DOHH2 (cell line): ENCODE results near the gene GABBR1.

Experiments used
- H3F3A ChIP-seq: fragments of 200-600 bp; sonication (generic), shearing (Covaris generic); 2 replicates; pipeline ENCODE4 v1.6.0; 2016; ENCODE audit warnings: antibody characterized with exemption, mild to moderate bottlenecking; ENCODE audit not compliant: control insufficient read depth, insufficient read depth
- H3K27ac ChIP-seq: fragments of 200-600 bp; sonication (generic); 2 replicates; pipeline ENCODE4 v1.5.1; 2014; ENCODE audit warnings: low read depth, mild to moderate bottlenecking, low read length, moderate library complexity
- H3K27me3 ChIP-seq: fragments of 200-600 bp; sonication (generic); 2 replicates; pipeline ENCODE4 v1.6.1; 2014; ENCODE audit warnings: mild to moderate bottlenecking, low read length, mixed read lengths; ENCODE audit not compliant: control insufficient read depth
- H3K36me3 ChIP-seq: fragments of 200-600 bp; sonication (generic); 2 replicates; pipeline ENCODE4 v1.6.1; 2014; ENCODE audit warnings: mild to moderate bottlenecking, low read length, moderate library complexity, mixed read lengths; ENCODE audit not compliant: control insufficient read depth
- H3K4me1 ChIP-seq: fragments of 200-600 bp; sonication (generic); 2 replicates; pipeline ENCODE4 v1.6.1; 2014; ENCODE audit warnings: mild to moderate bottlenecking, low read length, mixed read lengths; ENCODE audit not compliant: control insufficient read depth
- H3K4me2 ChIP-seq: fragments of 200-600 bp; sonication (generic); 2 replicates; pipeline ENCODE4 v1.6.0; 2014; ENCODE audit warnings: mild to moderate bottlenecking, low read length, moderate library complexity
- H3K4me3 ChIP-seq: fragments of 200-600 bp; sonication (generic); 2 replicates; pipeline ENCODE4 v1.5.1; 2014; ENCODE audit warnings: mild to moderate bottlenecking, low read length, mixed read lengths
- H3K79me2 ChIP-seq: fragments of 200-600 bp; sonication (generic); 2 replicates; pipeline ENCODE4 v1.6.1; 2014; ENCODE audit warnings: mild to moderate bottlenecking, low read length, mixed read lengths; ENCODE audit not compliant: control insufficient read depth
- H3K9me2 ChIP-seq: fragments of 200-600 bp; sonication (generic); replicated peaks from 2 replicates; pipeline ENCODE4 v1.6.1; 2014; ENCODE audit warnings: mild to moderate bottlenecking, low read length, mixed read lengths; ENCODE audit not compliant: control insufficient read depth
- H3K9me3 ChIP-seq: fragments of 200-600 bp; sonication (generic); 2 replicates; pipeline ENCODE4 v1.6.1; 2014; ENCODE audit warnings: antibody characterized with exemption, low read length, mixed read lengths; ENCODE audit not compliant: control insufficient read depth, insufficient read depth
- H4K20me1 ChIP-seq: fragments of 200-600 bp; sonication (generic); 2 replicates; pipeline ENCODE4 v1.6.0; 2014; ENCODE audit warnings: low read depth, mild to moderate bottlenecking, antibody characterized with exemption, low read length, moderate library complexity; ENCODE audit not compliant: control insufficient read depth, insufficient read depth
- EZH2phosphoT487 ChIP-seq: fragments of 200-600 bp; sonication (generic); IDR thresholded peaks from 2 replicates; pipeline ENCODE4 v1.6.1; 2017; ENCODE audit warnings: borderline replicate concordance, mild to moderate bottlenecking, antibody characterized with exemption, low read length, moderate library complexity, mixed read lengths
- TF ChIP-seq, protein P1 (sequence below): fragments of 200-600 bp; sonication (generic); IDR thresholded peaks from one replicate; pipeline ENCODE4 v1.5.1; 2014; ENCODE audit warnings: antibody characterized with exemption, mild to moderate bottlenecking, low read depth, low read length; ENCODE audit not compliant: poor library complexity, severe bottlenecking

The GABBR1 gene

DNA sequence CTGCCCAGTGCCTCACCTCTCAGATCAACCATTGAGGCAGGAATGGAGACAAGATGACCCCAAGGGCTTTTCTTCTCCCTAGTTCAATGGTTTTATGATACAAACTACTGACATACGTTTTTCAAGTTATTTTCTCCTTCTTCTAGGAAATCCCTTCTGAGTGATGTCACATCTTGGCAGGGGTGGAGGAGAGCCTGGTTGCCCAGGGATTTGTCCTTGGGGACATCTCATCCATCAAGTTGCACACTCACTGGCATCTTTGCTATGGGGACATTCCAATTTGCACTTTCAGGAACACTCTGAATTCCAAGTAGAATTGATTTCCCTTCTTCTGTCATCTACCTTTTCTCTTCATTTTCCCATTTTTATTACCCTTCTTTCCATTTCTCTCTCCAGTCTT lies 38.0 kb upstream of the GABBR1 start:
- no peak for TF ChIP-seq EZH2phosphoT487
- TF ChIP-seq, protein P1, sequence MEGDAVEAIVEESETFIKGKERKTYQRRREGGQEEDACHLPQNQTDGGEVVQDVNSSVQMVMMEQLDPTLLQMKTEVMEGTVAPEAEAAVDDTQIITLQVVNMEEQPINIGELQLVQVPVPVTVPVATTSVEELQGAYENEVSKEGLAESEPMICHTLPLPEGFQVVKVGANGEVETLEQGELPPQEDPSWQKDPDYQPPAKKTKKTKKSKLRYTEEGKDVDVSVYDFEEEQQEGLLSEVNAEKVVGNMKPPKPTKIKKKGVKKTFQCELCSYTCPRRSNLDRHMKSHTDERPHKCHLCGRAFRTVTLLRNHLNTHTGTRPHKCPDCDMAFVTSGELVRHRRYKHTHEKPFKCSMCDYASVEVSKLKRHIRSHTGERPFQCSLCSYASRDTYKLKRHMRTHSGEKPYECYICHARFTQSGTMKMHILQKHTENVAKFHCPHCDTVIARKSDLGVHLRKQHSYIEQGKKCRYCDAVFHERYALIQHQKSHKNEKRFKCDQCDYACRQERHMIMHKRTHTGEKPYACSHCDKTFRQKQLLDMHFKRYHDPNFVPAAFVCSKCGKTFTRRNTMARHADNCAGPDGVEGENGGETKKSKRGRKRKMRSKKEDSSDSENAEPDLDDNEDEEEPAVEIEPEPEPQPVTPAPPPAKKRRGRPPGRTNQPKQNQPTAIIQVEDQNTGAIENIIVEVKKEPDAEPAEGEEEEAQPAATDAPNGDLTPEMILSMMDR = no peak
- H4K20me1 ChIP-seq = no peaks in the 10 kb centered on the region
- no peak overlapping the region for H3K27ac ChIP-seq
- H3K27me3 ChIP-seq = no peaks in the 10 kb centered on the region; the same call in 1 of the 2 replicates
- no peaks in the 10 kb centered on the region for H3K79me2 ChIP-seq
- no peak overlapping the region for H3K4me2 ChIP-seq
- H3F3A ChIP-seq = no peaks in the 10 kb centered on the region
- no peaks in the 10 kb centered on the region for H3K9me3 ChIP-seq
- no peak overlapping the region for H3K4me3 ChIP-seq
- H3K36me3 ChIP-seq = no peaks in the 10 kb centered on the region
- H3K4me1 ChIP-seq = no peaks in the 10 kb centered on the region
- no peaks in the 10 kb centered on the region for H3K9me2 ChIP-seq

- H3K9me2 ChIP-seq = no peaks in the 10 kb centered on the region
- no peak for TF ChIP-seq EZH2phosphoT487
- TF ChIP-seq, protein P1 = no peak
- H3K27me3 ChIP-seq = no peaks in the 10 kb centered on the region; the same call in 1 of the 2 replicates
- no peaks in the 10 kb centered on the region for H3F3A ChIP-seq
- no peak overlapping the region for H3K4me3 ChIP-seq
- no peak overlapping the region for H3K4me2 ChIP-seq
- no peaks in the 10 kb centered on the region for H3K4me1 ChIP-seq
- H3K36me3 ChIP-seq = no peaks in the 10 kb centered on the region
- H3K9me3 ChIP-seq = no peaks in the 10 kb centered on the region
- no peaks in the 10 kb centered on the region for H4K20me1 ChIP-seq
- H3K27ac ChIP-seq = no peak overlapping the region
- H3K79me2 ChIP-seq = no peaks in the 10 kb centered on the region
Observed at GRCh38 chr6:29667158-29667557, 34.2 kb upstream of the GABBR1 start.

- Histone ChIP-seq H3K9me2 (no peaks in the 10 kb centered on the region), H3K9me3 (no peaks in the 10 kb centered on the region), H3K27me3 (no peaks in the 10 kb centered on the region; the same call in 1 of the 2 replicates), H3K36me3 (no peaks in the 10 kb centered on the region), H3K4me1 (no peaks in the 10 kb centered on the region), H3K4me3 (no peak overlapping the region), H3K4me2 (no peak overlapping the region), H3K27ac (no peak overlapping the region), H3F3A (no peaks in the 10 kb centered on the region), H3K79me2 (no peaks in the 10 kb centered on the region), H4K20me1 (no peaks in the 10 kb centered on the region)
- no peak for TF ChIP-seq EZH2phosphoT487
- TF ChIP-seq, protein P1 = no peak
Observed at GRCh38 chr6:29666826-29667130, 33.8 kb upstream of the GABBR1 start.
